CD4-positive, alpha-beta T cell treated with Interleukin-21 for 1 hour (primary cell): Measurements from ENCODE around the gene ADARB2.
"Not testable (repeated sequence)": the region's sequence is repeated elsewhere in the genome, so short reads cannot be mapped to it uniquely, and the experiment has no call there.

Experiments
- DNase-seq: peaks from one replicate; pipeline ENCODE4 v3.0.0-alpha.2; 2020

ADARB2 gene

GRCh38 chr10:1328161-1328823, 409.0 kb downstream of the ADARB2 start:
- no peak for DNase-seq

- no peak for DNase-seq
Measured at GRCh38 chr10:1327759-1328158, 409.6 kb downstream of the ADARB2 start.

DNA sequence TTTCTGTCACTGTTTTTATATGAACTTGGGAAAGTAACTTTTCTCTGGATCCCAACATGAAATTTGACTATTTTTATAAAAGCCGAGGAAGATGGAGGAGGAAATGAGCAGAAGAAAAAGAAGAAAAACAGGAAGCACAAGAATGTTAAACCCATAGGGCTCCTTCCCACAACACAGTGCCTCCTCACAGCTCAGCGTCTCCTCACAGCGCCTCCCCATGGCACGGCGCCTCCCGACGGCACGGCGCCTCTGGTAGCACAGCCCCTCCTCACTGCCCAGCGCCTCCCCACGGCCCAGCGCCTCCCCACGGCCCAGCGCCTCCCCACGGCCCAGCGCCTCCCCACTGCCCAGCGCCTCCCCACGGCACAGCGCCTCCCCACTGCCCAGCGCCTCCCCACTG, 410.8 kb downstream of the ADARB2 start:
- not testable (repeated sequence) for DNase-seq

- DNase-seq: no peak
Measured at GRCh38 chr10:1324903-1325302, 412.4 kb downstream of the ADARB2 start.

- no peak for DNase-seq
Measured at GRCh38 chr10:1323951-1324350, 413.4 kb downstream of the ADARB2 start.

- DNase-seq: no peak
Measured at GRCh38 chr10:1320739-1321320, 416.5 kb downstream of the ADARB2 start.

DNA sequence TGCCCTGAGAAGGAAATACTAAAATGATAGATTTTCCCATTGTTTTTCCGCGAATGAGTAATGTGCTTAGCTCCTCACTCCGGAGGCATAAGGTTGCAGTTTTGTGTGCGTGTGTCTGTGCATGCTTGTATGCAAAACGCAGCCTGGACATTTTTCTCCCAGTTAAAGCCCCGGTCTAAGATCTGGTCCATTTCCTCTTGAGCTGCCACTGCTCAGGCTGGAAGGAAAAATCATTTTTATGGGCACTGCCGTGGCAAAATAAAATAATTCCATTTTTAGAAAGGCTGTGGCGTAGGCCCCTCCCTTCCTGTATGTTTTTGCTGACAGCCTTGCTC, 420.5 kb downstream of the ADARB2 start:
- no peak for DNase-seq

GRCh38 chr10:1316121-1316808, 421.1 kb downstream of the ADARB2 start:
- DNase-seq: no peak

- DNase-seq: no peak
Measured at GRCh38 chr10:1315178-1315577, 422.1 kb downstream of the ADARB2 start.

- no peak for DNase-seq
Measured at GRCh38 chr10:1311726-1312125, 425.6 kb downstream of the ADARB2 start.

DNA sequence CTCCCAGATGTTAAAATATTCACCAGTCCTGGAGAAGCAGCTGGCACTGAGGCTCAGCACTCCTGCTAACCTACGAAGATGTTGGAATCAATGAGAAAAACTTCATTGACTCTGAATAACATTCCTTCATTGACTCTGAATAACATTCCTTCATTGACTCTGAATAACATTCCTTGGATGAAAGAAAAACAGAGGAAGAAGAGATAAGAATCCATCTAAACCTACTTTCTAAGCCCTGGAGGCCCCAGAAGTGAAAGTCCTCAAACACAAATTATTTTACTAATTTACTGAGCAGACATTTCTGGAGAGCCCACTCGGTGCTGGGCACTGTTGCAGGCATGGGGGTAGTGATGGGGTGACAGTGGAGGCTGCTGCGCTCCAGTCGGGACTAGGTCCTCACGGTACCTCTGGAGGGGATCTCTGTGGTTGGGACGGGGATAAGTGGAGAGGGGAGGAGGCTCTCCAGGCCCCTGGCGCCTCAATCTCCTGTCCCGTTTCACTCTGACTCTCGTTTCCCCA, 427.0 kb downstream of the ADARB2 start:
- no peak for DNase-seq

GRCh38 chr10:1309617-1310270, 427.6 kb downstream of the ADARB2 start:
- DNase-seq: no peak

GRCh38 chr10:1308962-1309616, 428.2 kb downstream of the ADARB2 start:
- no peak for DNase-seq

DNA sequence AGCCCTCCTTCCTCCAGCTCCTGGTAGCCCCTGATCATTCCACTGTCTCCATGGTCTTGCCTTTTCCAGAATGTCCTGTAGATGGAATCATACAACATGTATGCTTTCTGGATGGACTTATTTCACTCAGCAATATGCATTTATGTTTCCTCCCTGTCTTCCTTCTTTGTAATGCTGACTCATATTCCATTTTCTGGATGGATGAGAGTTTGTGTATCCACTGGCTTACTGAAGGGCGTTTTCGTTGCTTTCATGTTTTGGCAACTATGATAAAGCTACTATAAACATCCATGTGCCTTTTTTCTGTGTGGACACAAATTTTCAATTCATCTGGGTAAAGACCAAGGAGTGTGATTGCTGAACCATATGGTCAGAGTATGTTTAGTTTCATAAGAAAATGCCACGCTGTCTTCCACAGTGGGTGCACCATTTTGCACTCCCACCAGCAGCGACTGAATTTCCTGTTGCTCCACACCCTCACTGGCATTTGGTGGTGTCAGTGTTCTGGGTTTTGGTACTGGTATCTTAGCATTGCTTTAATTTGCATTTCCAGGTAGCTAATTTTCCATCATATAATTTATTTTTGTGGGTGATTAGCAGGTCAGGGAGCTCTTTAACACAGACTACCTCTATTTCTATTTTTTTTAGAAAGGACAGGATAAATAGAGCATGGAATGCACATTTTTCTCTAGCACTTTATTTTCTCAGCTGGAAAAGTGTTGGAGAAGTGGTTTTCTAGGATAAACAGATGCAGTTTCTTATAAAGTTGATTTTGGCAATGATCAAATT, 429.0 kb downstream of the ADARB2 start:
- DNase-seq: no peak

DNA sequence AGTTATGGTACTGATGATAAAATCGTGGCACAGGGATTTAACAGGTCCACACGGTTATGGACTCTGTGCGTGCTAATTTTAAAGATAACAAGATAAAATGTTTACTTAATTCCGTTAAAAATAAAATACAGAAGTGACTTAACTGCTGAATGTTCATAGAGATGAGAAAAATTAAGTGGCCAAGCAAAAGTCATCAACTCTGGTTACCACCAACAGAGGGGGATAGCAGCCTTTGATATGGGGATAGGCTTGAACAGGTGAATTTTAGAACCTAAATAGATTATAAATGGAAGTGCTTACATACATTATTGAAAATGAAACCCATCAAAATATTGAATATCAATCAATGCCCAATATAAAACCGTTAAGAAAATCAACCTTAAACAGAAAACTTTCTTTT, 436.2 kb downstream of the ADARB2 start:
- no peak for DNase-seq

- no peak for DNase-seq
Measured at GRCh38 chr10:1300218-1300617, 437.1 kb downstream of the ADARB2 start.

DNA sequence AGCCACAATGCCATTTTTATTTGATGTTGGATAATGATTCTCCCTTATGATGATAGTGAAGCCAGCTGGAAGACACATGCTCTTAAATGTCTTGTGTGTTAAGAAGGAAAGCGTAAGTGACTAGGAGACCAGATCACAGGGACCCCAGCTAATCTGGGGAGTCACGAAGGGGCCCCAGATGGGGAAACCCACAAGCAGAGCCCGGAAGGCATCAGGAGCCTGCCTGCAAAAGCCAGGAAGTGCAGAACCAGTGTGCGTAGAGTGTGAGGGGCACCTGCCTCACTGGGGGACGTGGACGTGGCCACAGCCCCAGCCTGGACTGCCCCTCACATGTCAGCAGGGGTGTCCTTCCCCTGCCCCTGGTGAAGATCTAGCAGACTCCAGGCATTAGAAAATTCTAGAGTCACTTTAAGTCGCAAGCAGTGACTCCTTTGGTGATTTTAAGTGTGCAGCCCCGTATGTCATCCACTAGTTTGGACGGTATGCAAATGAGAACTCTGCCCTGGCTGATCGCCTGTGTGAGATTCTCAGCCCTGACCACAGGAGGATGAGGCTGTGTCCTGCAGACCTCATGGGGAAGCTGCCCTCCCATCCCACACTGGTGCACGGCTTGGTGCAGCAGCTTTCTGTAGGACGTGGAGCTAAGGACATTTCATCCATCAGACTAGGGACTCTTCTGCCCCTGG, 438.1 kb downstream of the ADARB2 start:
- no peak for DNase-seq

GRCh38 chr10:1297566-1298301, 439.6 kb downstream of the ADARB2 start:
- no peak for DNase-seq

DNA sequence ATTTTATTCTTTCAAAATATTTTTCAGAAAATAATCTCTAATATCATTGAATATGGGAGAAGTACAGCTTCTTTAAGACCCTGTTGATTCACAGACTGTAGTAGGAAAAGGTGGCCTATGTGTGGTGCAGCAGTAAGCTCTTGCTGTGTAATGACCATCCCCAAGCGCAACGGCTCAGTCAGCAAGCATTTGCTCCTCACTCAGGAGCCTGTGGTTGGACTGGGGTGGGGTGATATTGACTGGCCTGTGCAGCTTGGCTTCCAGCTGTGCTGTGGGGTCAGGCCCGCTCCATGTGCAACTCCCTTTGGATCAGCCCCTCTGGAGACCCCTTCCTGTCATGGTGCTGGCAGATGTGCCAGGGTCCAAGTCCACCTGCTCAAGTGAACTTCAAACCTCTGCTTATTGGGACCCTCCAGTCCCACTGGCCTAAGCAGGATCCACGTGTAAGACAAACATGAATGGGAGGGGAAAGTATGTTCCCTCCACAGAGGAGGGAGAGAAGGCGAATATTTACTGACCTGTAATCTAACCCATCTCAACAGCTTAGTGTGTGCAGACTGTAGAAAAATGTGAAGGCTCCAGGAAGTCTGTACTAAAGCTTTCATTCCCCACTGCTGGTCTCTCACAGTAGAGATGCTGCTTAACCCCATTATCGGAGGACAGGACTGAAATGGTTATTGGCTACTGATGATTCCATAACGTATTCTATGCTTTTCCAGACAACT, 441.4 kb downstream of the ADARB2 start:
- DNase-seq: no peak

GRCh38 chr10:1294748-1295147, 442.6 kb downstream of the ADARB2 start:
- DNase-seq: no peak
